ENCODE measurements around the gene GPR152.
A peak's percentile ranks its signal among the peaks of the same experiment; 100 is the strongest.
"Not testable (repeated sequence)": the region's sequence is repeated elsewhere in the genome, so short reads cannot be mapped to it uniquely, and the experiment has no call there.

GPR152 gene

DNA sequence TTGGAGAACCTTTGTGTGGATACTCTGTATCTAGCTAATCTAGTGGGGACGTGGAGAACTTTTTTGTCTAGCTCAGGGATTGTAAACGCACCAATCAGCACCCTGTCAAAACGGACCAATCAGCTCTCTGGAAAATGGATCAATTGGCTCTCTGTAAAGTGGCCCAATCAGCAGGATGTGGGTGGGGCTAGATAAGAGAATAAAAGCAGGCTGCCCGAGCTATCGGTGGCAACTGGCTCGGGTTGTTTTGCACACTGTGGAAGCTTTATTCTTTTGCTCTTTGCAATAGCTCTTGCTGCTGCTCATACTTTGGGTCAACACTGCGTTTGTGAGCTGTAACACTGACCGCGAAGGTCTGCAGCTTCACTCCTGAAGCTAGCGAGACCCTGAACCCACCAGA lies 24.2 kb upstream of the GPR152 start:
- H3K9me3 Mint-ChIP-seq, DNase-seq, ATAC-seq, H3K27me3 Mint-ChIP-seq, H3K27ac Mint-ChIP-seq, H3K4me1 Mint-ChIP-seq, H3K4me3 Mint-ChIP-seq: not testable (repeated sequence)

DNA sequence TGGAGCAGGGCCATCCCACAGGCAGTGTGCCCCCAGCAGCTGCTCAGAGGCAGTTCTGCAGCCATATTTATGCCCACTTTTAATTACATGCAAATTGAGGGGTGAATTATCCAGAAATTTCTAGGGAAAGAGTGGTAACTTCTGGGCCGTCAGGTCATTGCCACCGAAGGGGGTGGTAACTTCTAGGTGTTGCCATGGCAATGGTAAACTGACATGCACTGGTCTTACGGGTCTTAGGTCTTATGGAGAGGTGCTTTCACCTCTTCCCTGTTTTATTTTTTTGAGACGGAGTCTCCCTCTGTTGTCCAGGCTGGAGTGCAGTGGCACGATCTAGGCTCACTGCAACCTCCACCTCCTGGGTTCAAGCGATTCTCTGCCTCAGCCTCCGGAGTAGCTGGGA lies 20.4 kb upstream of the GPR152 start:
- no peak for DNase-seq
- H3K4me1 Mint-ChIP-seq: peaks cover 17% of the 10 kb centered on the region
- no peak overlapping the region for H3K4me3 Mint-ChIP-seq
- H3K27me3 Mint-ChIP-seq: no peaks in the 10 kb centered on the region
- no peak for ATAC-seq
- no peaks in the 10 kb centered on the region for H3K9me3 Mint-ChIP-seq
- H3K27ac Mint-ChIP-seq: no peak overlapping the region

DNA sequence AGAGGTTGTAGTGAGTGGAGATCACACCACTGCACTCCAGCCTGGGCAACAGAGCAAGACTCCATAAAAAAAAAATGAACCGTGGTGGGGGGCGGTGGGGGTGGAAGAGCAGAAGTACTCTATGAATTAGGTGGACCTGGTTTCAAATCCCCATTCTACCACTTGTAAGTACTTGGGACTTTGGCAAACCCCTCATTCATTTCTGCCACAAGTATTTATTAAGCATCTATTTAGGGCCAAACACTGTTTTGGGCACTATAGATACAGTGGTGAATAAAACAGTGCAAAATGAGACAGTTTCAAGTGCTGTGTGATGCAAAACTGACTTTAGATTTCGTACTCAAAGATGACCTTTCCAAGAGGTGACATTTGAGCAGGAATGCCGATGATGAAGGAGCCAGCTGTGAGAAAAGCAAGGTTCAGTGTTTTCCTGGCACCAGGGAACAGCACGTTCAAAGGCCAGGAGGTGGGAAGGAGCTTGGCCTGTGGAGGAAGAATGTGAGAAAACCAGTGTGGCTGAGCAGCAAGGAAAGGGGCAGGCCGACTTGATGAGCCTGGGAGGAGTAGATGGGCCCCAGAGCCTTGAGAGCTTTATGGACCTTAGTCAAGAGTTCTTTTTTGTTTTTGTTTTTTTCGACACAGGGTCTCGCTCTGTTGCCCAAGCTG lies 17.9 kb upstream of the GPR152 start:
- no peak for ATAC-seq

DNA sequence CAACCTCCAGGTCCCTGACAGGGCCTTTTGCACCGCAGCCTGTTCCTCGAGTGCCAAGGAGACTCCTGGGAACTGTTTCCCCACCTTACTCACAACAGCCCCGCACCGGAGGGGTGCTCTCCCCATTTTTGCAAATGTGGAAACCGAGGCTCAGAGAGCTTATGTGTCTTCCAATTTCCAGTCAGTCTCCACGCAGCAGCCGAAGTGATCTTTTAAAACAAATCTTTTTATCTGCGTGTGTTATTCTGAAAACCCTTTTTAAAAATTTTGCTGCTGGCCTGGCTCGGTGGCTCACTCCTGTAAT lies 16.9 kb upstream of the GPR152 start:
- no peaks in the 10 kb centered on the region for H3K27me3 Mint-ChIP-seq
- peak overlapping the region; percentile 82 to 92 for H3K4me3 Mint-ChIP-seq
- no peak for ATAC-seq
- peaks cover 47% of the 10 kb centered on the region for H3K4me1 Mint-ChIP-seq
- peak overlapping the region in 1 of 2 donors; percentile 65 for H3K27ac Mint-ChIP-seq
- H3K9me3 Mint-ChIP-seq: no peaks in the 10 kb centered on the region
- DNase-seq: no peak

More for the DNA sequence above, 17.9 kb upstream of the GPR152 start:
- H3K27me3 Mint-ChIP-seq: no peaks in the 10 kb centered on the region
- H3K9me3 Mint-ChIP-seq: no peaks in the 10 kb centered on the region
- peaks cover 37% of the 10 kb centered on the region for H3K4me1 Mint-ChIP-seq
- H3K4me3 Mint-ChIP-seq: peak overlapping the region in 1 of 2 donors; percentile 92
- H3K27ac Mint-ChIP-seq: no peak overlapping the region
- no peak for DNase-seq

DNA sequence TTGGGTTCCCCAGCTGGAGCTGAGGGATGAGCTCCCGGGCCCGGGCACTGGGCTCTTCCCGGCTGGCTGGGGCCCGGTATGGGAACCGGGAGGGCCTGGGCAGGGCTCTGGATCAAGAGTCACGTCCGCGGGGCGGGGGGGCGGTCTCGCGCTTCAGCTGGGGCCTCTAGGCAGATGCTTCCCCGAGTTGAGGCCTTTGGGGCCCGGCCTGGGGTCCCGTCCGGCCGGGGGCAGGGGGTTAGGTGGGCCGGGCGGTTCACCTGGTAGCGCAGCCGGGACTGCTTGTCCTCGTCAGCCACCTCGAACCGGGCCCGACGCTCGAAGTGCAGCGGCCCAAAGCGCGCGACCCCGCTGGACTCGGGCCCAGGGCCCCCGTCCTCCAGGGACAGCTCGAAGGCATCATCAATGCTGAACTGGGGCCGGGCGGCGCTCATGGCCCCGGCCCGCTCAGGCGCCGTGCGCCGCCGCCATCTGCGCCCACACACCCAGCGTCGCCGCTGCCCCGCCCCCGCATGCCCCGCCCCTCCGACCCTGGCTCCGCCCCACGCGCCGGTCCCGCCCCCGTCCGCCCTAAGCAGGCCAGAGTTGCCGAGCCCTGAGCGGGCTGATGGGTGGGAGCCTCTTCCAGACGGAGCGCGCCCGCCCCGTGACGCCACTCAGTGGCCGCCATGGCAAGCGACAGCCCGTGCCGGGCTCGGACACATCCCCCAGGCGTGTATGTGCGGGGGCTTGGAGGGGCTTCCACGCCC lies 16.4 kb upstream of the GPR152 start, which contains the start of gene TMEM134:
Gene TMEM134, minus strand, starts transcription at position 493 of the 749 bp plus-strand sequence. Its CDS starts 59 bp downstream, at position 434.
- H3K4me1 Mint-ChIP-seq: peaks cover 52% of the 10 kb centered on the region
- peak; percentile 92 to 93 for DNase-seq
- no peaks in the 10 kb centered on the region for H3K27me3 Mint-ChIP-seq
- H3K4me3 Mint-ChIP-seq: peak within 1 kb of the TSS; percentile 92 to 95
- H3K9me3 Mint-ChIP-seq: no peaks in the 10 kb centered on the region
- H3K27ac Mint-ChIP-seq: peak within 1 kb of the TSS; percentile 89 to 97
- ATAC-seq: peak; percentile 88

DNA sequence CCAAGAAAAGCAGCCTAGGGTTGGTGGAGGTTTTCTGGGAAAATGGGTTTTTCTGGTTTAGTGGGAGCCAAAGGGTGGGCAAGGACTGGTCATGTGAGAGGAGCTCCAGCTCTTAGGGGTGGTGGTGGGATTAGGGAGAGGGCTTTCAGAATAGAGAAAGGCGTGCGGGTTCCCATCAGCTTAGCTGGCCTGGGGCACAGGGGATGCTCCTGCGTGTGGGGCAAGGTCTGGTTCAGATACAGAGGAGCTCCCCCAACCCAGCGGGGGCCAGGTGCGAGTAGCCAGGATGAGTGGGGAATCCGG lies 15.9 kb upstream of the GPR152 start:
- DNase-seq (peak in 1 of 2 donors; percentile 35), ATAC-seq (peak; percentile 19)
- H3K27me3 Mint-ChIP-seq: no peaks in the 10 kb centered on the region
- H3K27ac Mint-ChIP-seq: peak overlapping the region; percentile 89 to 97
- peak overlapping the region; percentile 92 to 95 for H3K4me3 Mint-ChIP-seq
- H3K9me3 Mint-ChIP-seq: no peaks in the 10 kb centered on the region
- peaks cover 55% of the 10 kb centered on the region for H3K4me1 Mint-ChIP-seq

DNA sequence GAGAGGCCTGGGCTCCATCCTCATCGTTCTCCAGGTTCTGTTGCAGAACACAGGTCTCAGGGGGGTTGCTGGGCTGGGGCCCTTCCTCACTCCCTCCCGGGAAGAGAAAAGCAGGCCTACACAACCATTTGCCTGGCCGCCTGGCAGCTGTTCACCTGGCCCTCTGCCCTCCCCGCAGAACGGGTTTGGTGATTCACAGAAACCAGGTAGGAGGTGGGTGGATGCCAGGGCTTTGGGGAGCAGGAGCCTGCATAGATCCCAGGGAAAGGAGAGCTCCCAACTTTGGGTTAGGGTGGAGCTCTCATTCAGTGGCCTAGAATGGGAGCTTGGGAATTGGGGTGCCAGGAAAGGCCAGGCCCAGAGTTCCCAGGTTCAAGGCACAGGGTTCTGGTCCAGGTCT lies 15.5 kb upstream of the GPR152 start:
- DNase-seq: no peak
- Mint-ChIP-seq H3K4me1 (peaks cover 55% of the 10 kb centered on the region), H3K27me3 (no peaks in the 10 kb centered on the region)

DNA sequence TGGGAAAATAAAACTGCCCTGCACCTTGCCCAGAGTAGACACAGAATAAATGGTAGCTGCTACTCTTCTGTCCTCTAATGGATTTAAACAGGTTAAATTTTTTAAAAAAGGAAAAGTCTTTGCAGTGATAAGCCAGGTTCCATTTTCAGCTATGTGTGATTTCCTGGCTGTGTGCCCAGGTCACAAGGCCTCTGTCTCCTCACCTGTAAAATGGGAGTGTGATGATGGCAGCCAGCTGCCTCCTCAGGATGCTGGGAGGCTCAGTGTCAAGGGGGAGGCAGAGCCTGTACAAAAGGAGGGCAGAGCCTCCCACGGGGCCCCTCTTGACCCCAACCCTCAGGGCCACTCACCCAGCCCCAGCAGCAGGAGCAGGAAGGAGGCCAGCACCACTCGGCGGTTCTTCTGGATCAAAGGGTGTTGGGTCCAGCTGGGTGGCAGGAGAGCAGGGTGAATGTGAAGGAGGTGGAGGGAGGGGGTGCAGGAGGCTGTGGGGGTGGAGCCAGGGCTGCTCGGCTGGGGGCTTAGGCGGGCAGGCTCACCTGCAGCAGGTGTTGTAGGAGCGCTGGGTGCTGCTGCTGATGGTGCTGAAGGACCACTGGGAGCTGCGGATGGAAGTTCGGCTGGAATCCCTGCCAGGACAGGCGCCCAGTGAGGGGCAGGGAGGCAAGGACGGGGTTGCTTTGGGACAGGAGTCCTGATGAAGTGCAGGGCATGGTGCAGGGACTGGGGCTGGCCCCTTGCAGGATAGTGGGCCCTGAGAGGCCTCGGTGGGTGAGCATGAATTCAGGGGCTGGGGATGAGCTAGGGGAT lies 14.6 kb upstream of the GPR152 start:
- Mint-ChIP-seq H3K4me1 (peaks cover 55% of the 10 kb centered on the region), H3K4me3 (peak overlapping the region; percentile 92 to 95), H3K27ac (peak overlapping the region in 1 of 2 donors; percentile 77), H3K27me3 (no peaks in the 10 kb centered on the region), H3K9me3 (no peaks in the 10 kb centered on the region)
- DNase-seq: no peak
- ATAC-seq: no peak

More for the DNA sequence above, 15.5 kb upstream of the GPR152 start:
- no peak for ATAC-seq
- no peaks in the 10 kb centered on the region for H3K9me3 Mint-ChIP-seq
- H3K4me3 Mint-ChIP-seq: peak overlapping the region; percentile 92 to 95
- H3K27ac Mint-ChIP-seq: peak overlapping the region; percentile 89 to 97

DNA sequence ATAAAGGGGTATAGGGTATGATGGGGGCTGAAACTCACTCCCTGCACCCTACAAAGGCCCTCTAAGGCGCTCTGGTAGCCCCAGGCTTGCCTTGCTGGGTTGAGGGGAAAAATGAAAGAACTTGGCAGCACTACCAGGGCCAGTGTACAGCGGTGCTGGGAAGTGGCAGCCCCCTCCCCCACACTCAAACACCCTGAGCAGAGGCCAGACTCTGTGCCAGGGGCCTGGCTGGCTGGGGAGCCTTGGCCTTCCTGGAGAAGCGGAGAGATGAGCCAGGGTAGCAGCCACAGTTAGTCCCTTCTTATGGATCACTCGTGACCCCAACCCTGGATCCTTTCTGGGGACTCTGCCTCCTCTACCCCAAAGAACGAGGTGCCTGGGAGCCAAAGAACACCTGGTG lies 13.8 kb upstream of the GPR152 start:
- ATAC-seq (no peak), DNase-seq (no peak)
- Mint-ChIP-seq H3K9me3 (no peaks in the 10 kb centered on the region), H3K4me3 (peak overlapping the region in 1 of 2 donors; percentile 95), H3K27me3 (no peaks in the 10 kb centered on the region), H3K27ac (peak overlapping the region in 1 of 2 donors; percentile 42), H3K4me1 (peaks cover 55% of the 10 kb centered on the region)

DNA sequence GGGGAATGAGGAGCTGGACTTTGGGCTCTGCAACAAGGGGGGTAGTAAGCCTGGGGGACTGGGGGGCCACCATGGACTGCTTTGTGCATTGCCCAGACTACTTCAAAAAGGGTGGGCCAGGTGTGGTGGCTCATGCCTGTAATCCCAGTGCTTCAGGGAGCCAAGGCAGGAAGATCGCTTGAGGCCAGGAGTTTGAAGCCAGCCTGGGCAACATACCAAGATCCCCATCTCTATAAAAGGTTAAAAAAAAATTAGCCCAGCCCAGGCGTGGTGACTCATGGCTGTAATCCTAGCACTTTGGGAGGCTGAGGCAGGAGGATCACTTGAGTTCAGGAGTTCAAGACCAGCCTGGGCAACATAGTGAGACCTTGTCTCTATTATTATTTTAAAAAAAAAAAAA lies 13.0 kb upstream of the GPR152 start:
- H3K27me3 Mint-ChIP-seq, ATAC-seq, DNase-seq, H3K9me3 Mint-ChIP-seq: not testable (repeated sequence)
- Mint-ChIP-seq H3K4me1 (peaks cover 54% of the 10 kb centered on the region), H3K4me3 (peak overlapping the region; percentile 92 to 98), H3K27ac (peak overlapping the region; percentile 92 to 99)

DNA sequence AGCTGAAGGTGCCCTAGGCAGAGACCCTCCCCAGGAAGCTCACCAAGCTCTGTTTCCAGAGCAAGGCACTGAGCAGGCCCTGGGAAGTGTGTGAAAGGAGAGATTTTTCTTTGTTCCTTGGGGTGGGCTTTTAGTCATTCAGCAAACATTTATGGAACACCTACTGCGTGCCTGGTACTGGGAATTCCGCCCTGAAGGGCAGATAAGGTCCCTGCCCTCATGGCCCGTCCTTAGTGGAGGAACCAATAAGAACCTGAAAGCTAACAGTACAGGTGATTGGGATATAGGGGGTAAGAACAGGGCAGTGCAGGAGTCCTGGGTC lies 12.6 kb upstream of the GPR152 start:
- H3K9me3 Mint-ChIP-seq: no peaks in the 10 kb centered on the region
- ATAC-seq (no peak), DNase-seq (no peak)
- peak overlapping the region; percentile 92 to 99 for H3K27ac Mint-ChIP-seq
- peak overlapping the region; percentile 92 to 98 for H3K4me3 Mint-ChIP-seq
- H3K27me3 Mint-ChIP-seq: no peaks in the 10 kb centered on the region
- H3K4me1 Mint-ChIP-seq: peaks cover 54% of the 10 kb centered on the region

DNA sequence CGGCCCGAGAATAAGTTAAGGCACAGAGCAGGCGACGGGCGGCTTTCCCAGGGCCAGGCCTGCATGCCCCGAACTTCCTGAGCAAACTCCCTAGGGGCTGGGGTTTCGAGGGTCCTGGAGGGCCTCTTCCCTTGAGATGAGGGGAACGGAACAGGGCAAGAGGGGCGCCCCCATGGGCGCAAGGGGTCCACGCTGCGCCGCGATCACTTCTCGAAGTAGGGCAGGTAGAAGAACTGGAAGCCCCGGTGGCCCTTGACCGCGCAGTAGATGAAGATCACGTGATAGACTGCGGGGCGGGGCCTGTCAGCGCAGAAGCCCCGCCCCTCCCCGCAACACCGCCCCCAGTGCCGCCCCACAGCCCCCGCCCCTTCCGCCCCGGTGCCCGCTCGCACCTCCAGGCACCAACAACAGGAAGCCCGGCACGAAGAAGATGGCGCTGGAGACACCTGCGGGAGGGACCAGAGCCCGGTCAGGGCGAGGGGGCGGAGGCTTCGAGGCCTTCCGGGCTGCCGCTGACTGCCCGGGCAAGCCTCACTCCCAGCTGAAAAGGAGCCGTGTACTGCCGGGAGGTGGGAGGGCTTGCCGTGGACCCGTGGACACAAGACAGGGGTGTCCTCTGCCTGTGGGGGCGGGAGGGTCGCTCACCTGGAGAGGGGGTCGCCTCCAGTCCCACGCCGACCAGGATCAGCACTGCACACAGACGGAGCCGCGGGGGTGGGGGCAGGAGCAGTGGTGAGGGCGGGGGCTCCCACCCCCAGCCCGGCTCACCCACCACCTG lies 12.1 kb upstream of the GPR152 start:
- Mint-ChIP-seq H3K9me3 (no peaks in the 10 kb centered on the region), H3K27me3 (no peaks in the 10 kb centered on the region), H3K27ac (peak overlapping the region; percentile 92 to 99), H3K4me1 (peaks cover 59% of the 10 kb centered on the region), H3K4me3 (peak overlapping the region; percentile 92 to 98)
- DNase-seq (peak; percentile 92 to 95), ATAC-seq (peak; percentile 84)

DNA sequence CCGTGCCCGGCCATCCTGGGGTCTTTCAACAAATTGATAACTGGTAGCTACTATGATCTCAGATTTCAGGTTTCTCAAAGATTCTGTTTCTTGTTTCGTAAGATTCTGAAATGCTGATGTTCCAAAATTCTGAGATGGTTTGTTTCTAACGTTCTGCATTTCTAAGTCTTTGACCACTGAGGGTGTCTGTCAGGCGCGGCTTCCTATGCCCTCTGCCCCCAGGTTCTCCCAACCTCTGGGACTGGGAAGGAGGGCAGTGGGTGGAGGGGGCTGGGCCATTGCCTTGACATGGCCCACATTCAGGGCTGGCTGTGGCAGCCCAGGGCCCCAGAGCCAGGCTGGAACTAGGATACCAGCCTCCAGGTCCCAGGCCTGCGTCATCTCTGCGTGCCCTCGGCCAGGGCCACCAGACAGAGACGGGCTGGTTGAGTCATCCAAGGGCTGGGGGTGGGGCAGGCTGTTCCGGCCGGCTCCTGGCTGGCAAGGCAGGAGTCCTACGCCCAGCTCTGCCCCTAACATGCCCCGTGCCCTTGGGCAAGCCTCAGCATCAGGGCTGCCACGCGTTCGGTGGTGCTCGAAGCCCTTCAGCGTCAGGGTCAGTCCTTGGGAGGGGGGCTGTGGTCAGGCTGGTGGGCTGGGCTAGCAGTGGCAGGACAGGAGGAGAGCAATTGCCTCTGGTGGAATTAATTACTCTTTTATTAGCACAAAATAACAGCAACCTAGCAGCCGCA lies 11.3 kb upstream of the GPR152 start:
- H3K4me3 Mint-ChIP-seq: peak overlapping the region; percentile 92 to 98
- H3K27me3 Mint-ChIP-seq: no peaks in the 10 kb centered on the region
- ATAC-seq (no peak), DNase-seq (no peak)
- H3K9me3 Mint-ChIP-seq: no peaks in the 10 kb centered on the region
- H3K27ac Mint-ChIP-seq: peak overlapping the region in 1 of 2 donors; percentile 99
- H3K4me1 Mint-ChIP-seq: peaks cover 55% of the 10 kb centered on the region

DNA sequence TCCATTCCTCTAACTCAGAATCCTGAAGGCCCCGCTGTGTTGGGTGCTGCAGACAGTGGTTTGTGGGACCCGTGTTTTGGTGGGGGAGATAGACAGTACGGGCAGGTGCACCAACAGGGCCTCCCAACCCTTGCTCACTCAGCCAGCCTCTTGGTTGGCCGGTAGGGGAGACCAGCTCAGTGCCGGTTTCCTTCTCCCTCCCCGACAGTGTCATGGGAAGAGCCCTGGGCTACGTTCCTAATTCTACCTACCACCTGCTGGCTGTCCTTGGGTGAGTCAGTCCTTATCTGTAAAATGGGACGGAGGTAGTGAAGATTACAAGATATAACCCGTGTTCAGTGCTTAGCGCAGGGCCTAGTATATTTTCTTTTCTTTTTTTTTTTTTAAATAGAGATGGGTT lies 10.7 kb upstream of the GPR152 start:
- Mint-ChIP-seq H3K4me1 (peaks cover 51% of the 10 kb centered on the region), H3K4me3 (no peak overlapping the region), H3K27ac (no peak overlapping the region), H3K9me3 (no peaks in the 10 kb centered on the region), H3K27me3 (no peaks in the 10 kb centered on the region)
- DNase-seq (no peak), ATAC-seq (no peak)

DNA sequence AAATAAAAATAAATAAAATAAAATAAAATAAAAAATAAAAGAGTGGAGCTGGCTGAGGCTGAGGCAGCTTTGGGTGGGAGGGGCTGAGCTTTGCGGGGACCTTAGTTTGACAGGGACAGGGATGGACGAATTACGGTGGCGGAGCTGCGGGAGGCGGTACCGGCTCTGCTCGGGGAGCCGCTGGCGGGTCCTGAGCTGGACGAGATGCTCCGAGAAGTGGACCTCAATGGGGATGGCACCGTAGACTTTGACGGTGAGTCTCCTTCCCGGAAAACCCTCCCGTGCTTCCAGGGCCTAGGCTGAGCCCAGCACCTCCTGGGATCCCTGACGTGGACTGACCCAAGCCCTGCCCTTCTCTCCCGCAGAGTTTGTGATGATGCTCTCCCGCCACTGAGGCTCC lies 5.7 kb upstream of the GPR152 start:
- Mint-ChIP-seq H3K27ac (peak overlapping the region in 1 of 2 donors; percentile 63), H3K4me3 (no peak overlapping the region), H3K4me1 (peaks cover 17% of the 10 kb centered on the region), H3K27me3 (no peaks in the 10 kb centered on the region), H3K9me3 (no peaks in the 10 kb centered on the region)
- DNase-seq (no peak), ATAC-seq (no peak)

All from stimulated activated naive CD8-positive, alpha-beta T cell treated with anti-CD3 and anti-CD28 coated beads, Interleukin-15, amount 100 ng/mL, for 72 hours (primary cell).